ENCODE measurements around the gene SEC23A. TPM values are rescaled to one million over a fixed set of nuclear protein-coding genes. Genes with fewer than 3 reads are reported as not detected.

SEC23A gene
- total and polyA plus RNA-seq, 2 of the 8 experiments (the other 6 are each of a cell fraction or from before 2014, with no cell fraction given): 30.9 to 58.2 TPM

DNA sequence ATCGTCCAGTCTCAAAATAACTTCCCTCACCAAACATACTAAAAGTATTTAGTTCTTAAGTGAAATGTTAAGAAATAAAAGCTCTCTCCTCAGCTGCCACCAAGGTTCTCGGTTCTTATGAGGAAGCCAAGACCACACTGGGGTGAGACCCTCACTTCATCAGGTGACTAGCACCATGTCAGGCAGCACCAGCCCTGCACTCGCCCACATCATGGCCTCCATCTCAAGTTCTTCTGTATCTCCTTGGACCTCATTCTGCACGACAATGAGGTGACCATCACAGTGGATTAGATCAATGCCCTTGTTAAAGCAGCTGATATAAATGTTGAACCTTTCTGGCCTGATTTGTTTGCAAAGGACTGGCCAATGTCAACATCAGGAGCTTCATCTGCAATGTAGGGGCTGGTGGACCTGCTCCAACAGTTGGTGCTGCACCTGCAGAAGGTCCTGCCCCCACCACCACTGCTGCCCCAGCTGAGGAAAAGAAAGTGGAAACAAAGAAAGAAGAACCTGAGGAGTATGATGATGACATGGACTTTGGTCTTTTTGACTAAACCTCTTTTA lies 12.4 kb downstream of the SEC23A start (continued):
- TF ChIP-seq SIRT6 (IDR thresholded peaks at IDR 0.05; ENCODE audit: low read length) (no peak), SP1 (IDR thresholded peaks at IDR 0.05; ENCODE audit: low read depth, low read length) (no peak), SUZ12 (IDR thresholded peaks at IDR 0.05; ENCODE audit: low read length) (no peak), CHD1 (IDR thresholded peaks at IDR 0.05; ENCODE audit: low read depth, low read length) (no peak), TEAD4 (IDR thresholded peaks at IDR 0.05; ENCODE audit: low read depth, low read length) (no peak), RBBP5 (IDR thresholded peaks at IDR 0.05; ENCODE audit: borderline replicate concordance, low read depth, low read length) (no peak), CBX5 (IDR thresholded peaks at IDR 0.05; ENCODE audit: low read depth, low read length) (no peak), SP4 (IDR thresholded peaks at IDR 0.05; ENCODE audit: low read length) (no peak)

Data from H1 (cell line).